HUDEP-2 (cell line): ENCODE measurements around the gene INAFM2.

Experiments used
- DNase-seq, 76 experiments: peaks; one replicate each; lab custom pipeline; 2025; ENCODE audit not compliant: unreplicated experiment in 76 of 76; lab: John Stamatoyannopoulos, UW

The INAFM2 gene

GRCh38 chr15:40325188-40325587 lies 1.7 kb downstream of the INAFM2 start:
- no peak for DNase-seq

GRCh38 chr15:40325700-40326099 lies 2.2 kb downstream of the INAFM2 start:
- DNase-seq = no peak

GRCh38 chr15:40327457-40327856 lies 4.0 kb downstream of the INAFM2 start:
- DNase-seq = no peak

GRCh38 chr15:40328176-40328575 lies 4.7 kb downstream of the INAFM2 start:
- DNase-seq = no peak

- no peak for DNase-seq
These were observed 5.3 kb downstream of the INAFM2 start for GRCh38 chr15:40328751-40329150.

GRCh38 chr15:40329804-40330203 lies 6.3 kb downstream of the INAFM2 start:
- no peak for DNase-seq

GRCh38 chr15:40330368-40330836 lies 6.9 kb downstream of the INAFM2 start:
- DNase-seq = no peak

- no peak for DNase-seq
These were observed 7.5 kb downstream of the INAFM2 start for GRCh38 chr15:40331026-40331425.

- no peak for DNase-seq
These were observed 8.1 kb downstream of the INAFM2 start for GRCh38 chr15:40331637-40332036.

GRCh38 chr15:40332113-40332781 lies 8.8 kb downstream of the INAFM2 start:
- no peak for DNase-seq

- DNase-seq = no peak
These were observed 10.5 kb downstream of the INAFM2 start for GRCh38 chr15:40333922-40334492.

GRCh38 chr15:40334541-40334940 lies 11.0 kb downstream of the INAFM2 start:
- DNase-seq = no peak

GRCh38 chr15:40334941-40335795 lies 11.7 kb downstream of the INAFM2 start:
- no peak for DNase-seq

GRCh38 chr15:40335938-40336743 lies 12.6 kb downstream of the INAFM2 start:
- DNase-seq = no peak

- DNase-seq = peak in 25 of 76 experiments; percentile 6 to 33 (median 22)
These were observed 13.2 kb downstream of the INAFM2 start for GRCh38 chr15:40336744-40337122.

- no peak for DNase-seq
These were observed 14.1 kb downstream of the INAFM2 start for GRCh38 chr15:40337597-40337996.

- peak in 51 of 76 experiments; percentile 7 to 59 (median 35) for DNase-seq
These were observed 14.7 kb downstream of the INAFM2 start for GRCh38 chr15:40338041-40338657.

GRCh38 chr15:40338921-40339620 lies 15.6 kb downstream of the INAFM2 start:
- no peak for DNase-seq

- no peak for DNase-seq
These were observed 16.1 kb downstream of the INAFM2 start for GRCh38 chr15:40339621-40339945.
